HL-60/S4 (cell line): ENCODE measurements around the gene GASK1A.
"Not testable (repeated sequence)": the region's sequence is repeated elsewhere in the genome, so short reads cannot be mapped to it uniquely, and the experiment has no call there.

ENCODE experiments used
- in situ Hi-C: fragments of 300-500 bp; cut with MboI; formaldehyde crosslinking; loops from 2 replicates; pipeline ENCODE4 v1.14.3; 2022; ENCODE audit warnings: low sequenced_read_pairs

GASK1A gene

GRCh38 chr3:43059456-43059855, 80.3 kb downstream of the GASK1A start:
- in situ Hi-C loops: no loop called here

- in situ Hi-C loops: no loop called here
Measured at GRCh38 chr3:43061101-43061895, 82.2 kb downstream of the GASK1A start.

GRCh38 chr3:43062040-43062563, 83.0 kb downstream of the GASK1A start:
- in situ Hi-C loops: no loop called here

- in situ Hi-C loops: no loop called here
Measured at GRCh38 chr3:43062564-43063040, 83.5 kb downstream of the GASK1A start.

- in situ Hi-C loops: no loop called here
Measured at GRCh38 chr3:43063114-43063513, 84.0 kb downstream of the GASK1A start.

- in situ Hi-C loops: not testable (repeated sequence)
Measured at GRCh38 chr3:43070670-43071069, 91.6 kb downstream of the GASK1A start.

GRCh38 chr3:43071313-43071893, 92.3 kb downstream of the GASK1A start:
- in situ Hi-C loops: no loop called here

GRCh38 chr3:43072361-43072760, 93.2 kb downstream of the GASK1A start:
- in situ Hi-C loops: no loop called here

GRCh38 chr3:43073116-43073835, 94.2 kb downstream of the GASK1A start:
- in situ Hi-C loops: no loop called here

- in situ Hi-C loops: no loop called here
Measured at GRCh38 chr3:43073836-43074220, 94.7 kb downstream of the GASK1A start.

- in situ Hi-C loops: no loop called here
Measured at GRCh38 chr3:43074482-43074881, 95.4 kb downstream of the GASK1A start.

GRCh38 chr3:43074901-43075689, 96.0 kb downstream of the GASK1A start:
- in situ Hi-C loops: no loop called here

GRCh38 chr3:43075904-43076661, 97.0 kb downstream of the GASK1A start:
- in situ Hi-C loops: no loop called here

- in situ Hi-C loops: no loop called here
Measured at GRCh38 chr3:43076857-43077256, 97.7 kb downstream of the GASK1A start.

GRCh38 chr3:43077261-43077660, 98.2 kb downstream of the GASK1A start:
- in situ Hi-C loops: no loop called here

- in situ Hi-C loops: no loop called here
Measured at GRCh38 chr3:43077707-43078106, 98.6 kb downstream of the GASK1A start.

GRCh38 chr3:43079536-43080332, 100.6 kb downstream of the GASK1A start:
- in situ Hi-C loops: no loop called here

- in situ Hi-C loops: no loop called here
Measured at GRCh38 chr3:43080726-43081568, 101.8 kb downstream of the GASK1A start.
